HG03045 (cell line): ENCODE measurements around the gene NOL7.

Experiments
- ATAC-seq: cut with Tn5 transposase; IDR thresholded peaks from one replicate; pipeline ENCODE4 v1.9.1; 2021; ENCODE audit warnings: mild to moderate bottlenecking, moderate library complexity; ENCODE audit not compliant: unreplicated experiment

Gene NOL7

DNA sequence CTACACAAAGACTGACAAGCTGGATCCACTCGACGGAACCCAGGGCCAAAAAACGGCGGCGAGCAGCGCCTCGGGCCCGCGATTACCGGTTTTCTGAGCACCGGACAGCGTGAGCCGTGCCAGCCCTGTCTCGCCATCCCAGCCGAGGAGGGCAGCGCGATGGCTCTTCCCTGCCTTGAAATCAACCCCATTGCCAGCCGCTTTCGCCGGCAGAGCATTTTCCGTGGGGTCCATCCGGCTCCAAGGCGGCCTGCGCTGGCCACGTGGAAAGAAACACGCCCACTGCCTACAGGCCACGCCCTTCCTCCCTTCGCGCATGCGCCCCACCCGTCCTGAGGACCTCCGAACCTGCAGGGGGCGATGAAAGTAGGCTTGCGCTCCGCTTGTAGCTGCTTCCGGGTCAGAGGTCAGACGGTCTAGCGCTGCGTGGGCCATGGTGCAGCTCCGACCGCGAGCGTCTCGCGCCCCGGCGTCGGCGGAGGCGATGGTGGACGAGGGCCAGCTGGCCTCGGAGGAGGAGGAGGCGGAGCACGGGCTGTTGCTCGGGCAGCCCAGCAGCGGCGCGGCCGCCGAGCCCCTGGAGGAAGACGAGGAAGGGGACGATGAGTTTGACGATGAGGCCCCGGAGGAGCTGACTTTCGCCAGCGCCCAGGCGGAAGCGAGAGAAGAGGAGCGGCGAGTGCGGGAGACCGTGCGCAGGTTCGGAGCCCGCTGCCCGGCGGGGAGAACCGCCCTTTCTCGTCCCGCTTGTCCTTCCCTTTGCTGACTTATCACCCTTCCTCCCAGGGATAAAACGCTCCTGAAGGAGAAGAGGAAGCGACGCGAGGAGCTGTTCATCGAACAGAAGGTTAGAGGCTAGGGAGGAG is at the start of gene NOL7:
TSS of gene NOL7 (plus strand) at position 410 of the 866 bp plus-strand sequence. CDS start at position 434, 24 bp downstream.
- ATAC-seq, result peak; percentile 90

DNA sequence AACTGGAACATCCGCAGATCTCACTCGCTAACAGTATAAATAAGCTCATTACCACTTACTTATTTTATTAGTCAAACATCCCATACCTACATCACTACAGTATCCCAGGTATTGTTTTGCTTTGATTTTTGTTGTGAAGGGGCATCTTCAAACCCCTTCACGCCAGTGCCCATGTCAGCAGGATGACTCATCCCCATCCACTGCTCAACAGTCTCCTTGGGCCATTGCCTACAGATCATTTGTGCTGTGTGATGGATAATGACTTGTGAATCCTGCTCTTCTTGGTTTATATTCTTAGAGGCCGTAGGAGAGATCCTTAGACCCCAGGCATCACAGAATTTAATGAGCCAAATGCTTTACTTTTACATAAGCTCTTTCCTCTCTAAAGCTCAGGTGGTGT is 49.2 kb upstream of the NOL7 start:
- no peak for ATAC-seq

DNA sequence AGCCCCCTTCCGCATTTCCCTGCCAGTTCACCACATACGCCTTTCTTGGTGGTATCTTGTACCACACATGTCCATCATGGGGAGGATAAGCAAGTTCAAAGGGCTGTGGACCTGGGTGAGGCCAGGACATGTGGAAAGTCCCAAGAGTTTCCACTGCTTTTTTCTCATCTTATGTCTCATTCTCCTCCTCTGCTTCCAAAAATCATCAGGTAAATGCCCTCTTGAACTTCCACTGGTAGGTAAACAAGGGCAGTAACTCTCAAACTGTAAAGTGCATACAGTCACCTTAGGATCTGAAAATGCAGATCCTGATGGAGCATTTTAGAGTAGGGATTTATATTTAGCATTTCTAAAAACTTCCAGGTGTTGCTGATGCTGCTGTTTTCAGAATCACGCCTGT is 48.6 kb upstream of the NOL7 start:
- no peak for ATAC-seq

DNA sequence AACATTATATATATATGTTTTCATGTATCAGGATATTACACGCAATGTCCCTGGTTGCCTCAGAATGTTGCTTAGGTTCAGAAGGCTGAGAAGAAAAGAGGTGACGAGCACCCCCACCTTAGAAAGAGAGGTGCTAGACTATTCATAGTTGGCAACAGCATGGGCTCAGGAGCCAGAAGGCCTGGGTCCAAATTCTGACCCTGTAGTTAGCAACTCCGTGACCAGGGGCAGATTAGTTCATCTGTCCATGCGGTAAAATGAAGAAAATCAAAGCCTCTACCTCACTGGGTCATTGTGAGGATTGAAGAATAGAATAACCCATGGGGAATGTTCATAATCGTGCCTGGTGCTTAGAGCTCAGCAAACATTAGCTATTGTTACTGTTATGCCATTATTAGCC is 46.2 kb upstream of the NOL7 start:
- ATAC-seq, result no peak

DNA sequence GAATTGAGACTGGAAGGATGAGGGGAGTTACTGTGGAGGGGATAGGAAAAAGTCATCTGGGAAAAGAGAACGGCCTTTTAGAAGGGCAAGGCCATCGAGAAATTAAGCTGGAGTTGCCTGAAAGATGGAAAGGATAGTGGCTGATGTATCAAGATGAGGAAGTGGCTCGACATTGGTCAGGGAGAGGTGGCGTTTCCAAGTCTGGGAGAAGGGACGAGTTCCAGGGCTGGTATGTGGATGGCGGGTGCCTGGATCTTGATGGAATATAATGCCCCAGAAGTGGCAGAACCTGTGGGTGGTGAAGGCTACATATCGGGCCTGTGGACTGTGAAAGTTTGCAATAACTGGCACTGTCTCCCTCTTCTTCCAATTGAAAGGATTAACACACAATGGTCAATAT is 42.9 kb upstream of the NOL7 start:
- no peak for ATAC-seq

DNA sequence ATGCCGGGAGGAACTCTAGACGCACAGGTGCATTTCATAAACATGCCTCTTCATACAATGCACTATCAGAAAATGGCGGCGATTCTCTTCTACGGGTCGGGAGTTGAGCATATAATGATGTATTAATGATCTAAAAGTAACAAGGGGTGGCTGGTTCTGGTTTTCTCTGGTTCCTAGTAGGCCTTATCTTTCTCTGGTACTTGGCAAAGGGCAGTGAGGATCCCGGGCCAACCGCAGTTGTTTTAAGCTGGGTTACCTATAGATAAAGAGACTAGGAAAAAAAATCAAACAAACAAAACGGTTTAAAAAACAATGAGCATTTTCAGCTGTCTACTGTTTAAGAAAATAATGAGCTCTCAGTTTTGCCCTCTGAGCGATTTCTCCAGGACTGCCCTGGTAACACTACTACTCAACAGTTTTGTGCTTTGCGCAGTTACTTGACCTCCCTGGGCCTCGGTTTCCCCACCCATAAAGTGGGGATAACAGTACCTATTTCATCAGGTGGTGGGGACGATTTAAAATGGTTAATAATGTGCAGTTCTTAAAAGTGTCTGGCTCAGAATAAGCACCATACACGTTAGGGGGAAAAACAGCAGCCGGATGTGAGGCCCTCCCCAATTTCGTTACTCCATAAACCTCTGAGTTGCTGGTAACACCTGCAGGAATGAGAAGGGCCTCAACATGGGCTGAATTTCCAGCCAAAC is 42.0 kb upstream of the NOL7 start:
- ATAC-seq, result no peak

DNA sequence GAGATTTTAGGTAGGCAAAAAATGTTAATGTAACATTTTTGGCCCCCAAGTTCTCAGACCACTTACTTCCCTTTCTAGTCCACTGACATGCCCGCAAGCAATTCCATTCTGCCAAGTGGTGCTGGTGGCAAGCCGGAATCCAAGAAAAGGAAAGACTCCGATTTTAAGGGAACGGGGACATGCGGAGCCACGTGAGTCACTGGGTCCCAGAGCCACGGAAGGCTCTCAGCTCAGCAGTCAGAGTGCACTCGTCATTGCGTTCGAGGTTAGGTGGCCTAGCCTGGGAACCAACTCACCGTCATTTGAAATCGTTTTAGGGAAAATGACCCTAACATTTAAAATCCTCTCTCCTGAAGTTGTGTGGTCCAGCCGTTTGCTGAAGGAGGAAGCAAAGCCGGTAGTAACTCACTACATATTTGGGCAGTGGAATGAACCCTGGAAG is 41.4 kb upstream of the NOL7 start:
- no peak for ATAC-seq

DNA sequence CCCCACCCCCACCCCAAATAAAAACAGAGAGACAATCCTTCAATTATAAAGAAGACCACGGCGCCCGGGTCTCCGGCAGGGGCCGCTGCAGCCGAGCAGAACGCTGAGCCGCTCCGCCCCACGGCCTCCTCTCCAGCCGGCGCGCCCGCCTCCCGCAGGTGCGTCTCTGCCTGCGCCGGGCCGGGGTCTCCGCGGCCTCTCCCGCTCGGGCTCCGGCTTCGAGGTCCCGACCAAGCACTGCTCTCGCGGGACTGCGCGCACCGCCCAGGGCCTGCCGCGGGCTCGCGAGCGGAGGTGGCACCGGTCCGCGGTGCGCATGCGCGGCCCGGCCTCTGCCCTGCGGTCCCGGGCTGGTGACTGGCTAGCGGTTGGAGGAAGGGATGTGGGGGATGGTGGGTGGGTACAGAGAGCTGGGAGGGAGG is 41.0 kb upstream of the NOL7 start:
- peak; percentile 82 for ATAC-seq

DNA sequence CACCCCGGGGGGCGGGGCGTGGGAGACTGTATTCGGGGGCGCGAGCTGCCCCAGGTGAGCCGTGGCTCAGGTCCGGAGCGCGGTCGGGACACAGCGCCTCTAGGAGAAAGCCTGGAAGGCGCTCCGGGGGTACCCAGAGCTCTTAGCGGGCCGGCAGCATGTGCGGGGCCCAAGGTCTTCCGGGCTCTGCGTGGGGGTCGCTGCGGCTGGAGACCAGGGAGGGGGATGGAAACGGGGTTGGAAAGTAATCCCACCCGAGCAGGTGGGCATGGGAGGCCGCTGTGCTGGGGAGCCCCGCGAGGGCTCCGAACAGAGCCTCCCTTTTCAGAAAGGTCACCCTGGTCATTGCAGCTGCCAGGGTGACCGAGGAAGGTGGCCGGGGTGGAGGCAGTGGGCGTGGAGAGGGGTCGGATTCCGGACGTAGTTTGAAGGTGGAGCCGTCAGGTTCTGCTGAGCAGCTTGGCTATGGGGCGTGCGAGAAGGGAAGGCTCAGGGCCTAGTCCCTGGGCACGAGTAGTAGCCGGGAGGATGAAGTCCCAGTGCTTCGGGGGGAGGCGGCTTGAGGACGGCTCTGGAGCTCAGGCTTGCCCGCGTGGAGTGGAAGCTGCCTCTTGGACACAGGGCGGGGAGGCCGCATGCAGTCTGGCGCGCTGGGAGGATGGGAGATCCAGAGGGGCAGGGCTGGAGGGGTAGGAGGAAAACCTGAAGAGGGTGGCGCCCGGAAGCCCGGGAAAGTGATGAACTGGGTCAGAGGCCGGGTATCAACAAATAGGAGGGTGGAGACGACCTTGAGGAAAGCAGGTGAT is 40.4 kb upstream of the NOL7 start, which contains the start of gene SIRT5:
TSS of gene SIRT5 (plus strand) at position 31 of the 806 bp plus-strand sequence. CDS start 9,510 bp downstream, outside the sequence.
- peak; percentile 76 for ATAC-seq

DNA sequence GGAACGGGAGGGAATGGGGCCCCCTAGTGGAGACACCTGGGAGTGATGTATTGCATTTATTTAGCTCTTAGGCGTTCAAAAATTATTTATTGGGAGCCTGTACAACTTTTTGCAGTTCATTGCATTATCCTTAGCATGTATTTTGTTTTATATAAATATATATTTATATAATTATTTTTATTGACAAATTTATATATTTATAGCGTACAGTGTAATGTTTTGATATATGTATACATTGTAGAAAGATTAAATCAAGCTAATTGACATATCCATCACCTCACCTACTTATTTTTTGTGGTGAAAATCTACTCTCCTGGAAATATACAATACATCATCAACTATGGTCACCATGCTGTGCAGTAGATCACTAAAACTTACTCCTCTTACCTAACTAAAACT is 39.8 kb upstream of the NOL7 start:
- no peak for ATAC-seq

DNA sequence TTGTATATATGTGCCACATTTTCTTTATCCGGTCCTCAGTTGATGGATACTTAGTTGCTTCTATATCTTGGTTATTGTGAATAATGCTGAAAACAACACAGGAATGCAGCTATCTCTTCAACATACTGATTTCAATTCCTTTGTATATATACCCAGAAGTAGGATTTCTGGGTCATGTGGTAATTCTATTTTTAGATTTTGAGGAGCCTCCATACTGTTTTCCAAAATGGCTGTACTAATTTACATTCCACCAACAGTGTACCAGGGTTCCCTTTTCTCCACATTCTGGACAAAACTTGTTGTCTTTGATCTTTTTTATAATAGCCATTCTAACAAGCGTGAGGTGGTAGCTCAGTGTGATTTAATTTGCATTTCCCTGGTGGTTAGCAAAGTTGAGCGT is 39.1 kb upstream of the NOL7 start:
- no peak for ATAC-seq

DNA sequence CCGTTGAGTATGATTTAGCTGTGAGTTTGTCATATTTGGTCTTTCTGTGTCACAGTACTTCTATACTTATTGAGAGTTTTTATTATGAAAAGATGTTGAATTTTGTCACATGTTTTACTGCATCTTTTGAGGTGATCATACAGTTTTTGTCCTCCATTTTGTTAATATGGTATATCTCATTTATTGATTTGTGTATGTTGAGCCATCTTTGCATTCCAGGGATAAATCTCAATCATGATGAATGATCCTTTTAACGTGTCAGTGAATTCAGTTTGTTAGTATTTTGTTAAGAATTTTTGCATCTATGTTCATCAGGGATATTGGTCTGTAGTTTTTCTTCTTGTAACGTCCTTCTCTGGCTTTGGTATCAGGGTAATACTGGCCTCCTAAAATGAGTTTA is 37.2 kb upstream of the NOL7 start:
- no peak for ATAC-seq

DNA sequence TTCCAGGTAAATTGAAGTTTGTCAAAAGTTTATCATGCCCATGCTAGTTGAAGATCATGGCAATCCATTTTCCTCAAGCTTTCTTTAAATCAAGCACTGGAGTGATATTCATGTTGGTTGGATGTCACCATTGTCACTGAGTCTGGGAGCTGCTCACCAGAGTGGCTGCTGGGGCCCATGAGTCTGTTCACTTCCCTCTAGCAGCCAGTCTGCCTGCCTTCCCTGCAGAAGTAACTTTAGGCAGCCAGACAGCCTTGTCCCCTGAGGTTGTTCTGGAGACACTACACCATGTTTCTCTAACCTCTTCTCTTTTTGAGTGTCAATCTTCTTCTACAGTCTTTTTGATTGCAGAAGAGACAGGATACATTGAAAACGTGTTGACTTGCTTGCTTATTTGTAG is 35.2 kb upstream of the NOL7 start:
- no peak for ATAC-seq

DNA sequence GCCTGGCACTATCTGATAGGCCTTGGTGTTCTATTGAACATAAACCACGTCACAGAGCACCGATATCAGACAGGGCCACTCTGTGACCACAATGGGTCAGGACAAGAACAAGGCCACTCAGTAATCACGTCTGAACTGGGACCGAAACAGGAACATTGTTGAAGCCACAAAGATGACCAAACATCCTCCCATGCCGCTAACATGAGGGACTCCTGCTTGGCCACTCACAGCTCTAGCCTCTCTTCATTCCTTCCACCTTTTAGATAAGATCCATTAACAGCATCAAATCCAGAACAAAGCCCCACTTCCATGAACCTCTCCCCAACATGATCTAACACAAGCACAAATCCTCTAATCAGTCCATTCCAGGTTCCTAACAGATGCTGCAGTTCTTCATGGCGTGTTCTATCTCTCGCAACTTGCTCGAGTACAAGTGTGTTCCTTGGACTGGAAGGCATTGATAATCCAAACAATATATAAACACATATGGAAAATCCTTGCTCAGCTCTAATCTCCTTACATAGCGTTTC is 33.4 kb upstream of the NOL7 start:
- no peak for ATAC-seq

DNA sequence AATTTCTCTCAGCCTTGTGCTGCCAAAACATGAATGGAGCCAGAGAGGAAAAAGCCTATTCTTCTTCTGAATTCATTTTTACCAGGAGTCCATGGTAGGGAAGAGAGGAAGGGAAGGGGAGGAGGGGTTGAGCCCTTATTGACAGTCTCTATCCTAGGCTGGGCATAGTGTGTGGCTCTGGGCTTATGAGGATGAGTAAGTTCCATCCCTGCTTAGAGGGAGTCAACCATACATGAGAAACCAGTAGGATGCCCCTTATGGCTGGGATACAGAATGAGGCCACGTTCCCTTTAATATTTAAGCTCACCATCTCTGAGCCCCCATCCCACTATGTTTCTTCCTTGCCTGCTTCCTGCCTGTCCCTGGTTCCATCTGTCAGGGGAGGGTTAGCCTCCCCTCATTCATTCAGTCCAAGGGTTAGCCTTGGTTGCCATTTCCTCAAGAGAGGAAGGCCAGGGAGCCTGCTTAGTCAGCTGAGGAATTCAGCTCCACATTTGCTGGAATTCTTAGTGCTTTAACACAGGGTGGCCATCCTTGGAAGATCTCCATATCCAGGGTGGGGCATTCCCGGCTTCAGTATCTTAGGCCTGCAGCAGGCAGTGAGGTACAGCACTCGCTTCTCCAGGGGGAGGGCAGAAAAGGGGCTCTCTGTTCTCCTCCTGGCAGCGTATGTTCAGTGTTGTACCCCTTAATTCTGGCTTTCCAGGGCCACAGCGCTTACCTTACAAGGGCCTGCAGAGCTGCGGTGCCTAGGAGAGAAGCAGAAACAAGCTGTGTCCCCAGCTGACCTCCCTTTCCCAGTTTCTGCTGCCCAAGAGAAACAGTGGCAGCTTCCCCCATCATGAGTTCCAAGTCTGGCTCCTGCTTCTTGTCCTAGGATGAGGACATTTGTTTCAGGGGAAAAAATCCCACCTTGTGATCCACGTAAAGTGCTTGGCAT is 28.3 kb upstream of the NOL7 start:
- no peak for ATAC-seq

DNA sequence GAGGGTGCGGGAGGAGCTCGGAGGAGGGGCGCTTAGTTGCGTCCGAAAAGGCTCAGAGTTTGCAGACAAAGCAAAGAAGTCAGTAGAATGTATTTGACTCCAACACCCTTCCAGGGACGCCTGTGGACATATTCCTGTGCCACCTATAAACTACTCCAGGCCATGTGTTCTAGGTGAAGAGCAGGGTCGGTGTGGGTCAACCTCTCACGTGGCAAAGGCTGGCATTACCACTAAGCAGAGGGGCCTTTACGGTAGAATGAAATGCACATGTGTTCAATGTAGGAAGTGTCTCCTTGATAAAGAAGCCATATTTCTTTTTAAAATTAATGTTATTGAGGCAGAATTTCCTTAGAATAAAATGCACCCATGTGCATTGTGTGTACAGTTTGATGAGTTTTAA is 25.3 kb upstream of the NOL7 start:
- ATAC-seq, result no peak

DNA sequence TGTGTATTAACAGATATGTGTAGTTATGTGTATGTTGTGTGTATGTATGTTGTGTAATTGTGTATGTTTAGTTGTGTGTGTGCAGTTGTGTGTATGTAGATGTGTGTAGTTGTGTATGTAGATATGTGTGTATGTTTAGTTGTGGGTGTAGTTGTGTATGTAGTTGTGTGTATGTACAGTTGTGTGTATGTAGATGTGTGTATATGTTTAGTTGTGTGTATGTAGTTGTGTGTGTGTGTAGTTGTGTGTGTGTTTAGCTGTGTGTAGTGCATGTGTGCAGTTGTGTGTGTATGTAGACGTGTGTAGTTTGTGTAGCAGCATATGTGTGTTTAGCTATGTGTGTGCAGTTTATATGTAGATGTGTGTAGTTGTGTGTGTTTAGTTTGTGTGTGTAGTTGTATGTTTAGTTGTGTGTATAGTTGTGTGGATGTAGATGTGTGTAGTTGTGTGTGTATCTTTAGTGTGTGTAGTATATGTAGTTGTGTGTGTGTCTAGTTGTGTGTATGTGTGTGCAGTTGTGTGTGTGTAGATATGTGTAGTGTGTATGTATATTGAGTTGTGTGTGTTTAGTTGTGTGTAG is 24.5 kb upstream of the NOL7 start:
- no peak for ATAC-seq

DNA sequence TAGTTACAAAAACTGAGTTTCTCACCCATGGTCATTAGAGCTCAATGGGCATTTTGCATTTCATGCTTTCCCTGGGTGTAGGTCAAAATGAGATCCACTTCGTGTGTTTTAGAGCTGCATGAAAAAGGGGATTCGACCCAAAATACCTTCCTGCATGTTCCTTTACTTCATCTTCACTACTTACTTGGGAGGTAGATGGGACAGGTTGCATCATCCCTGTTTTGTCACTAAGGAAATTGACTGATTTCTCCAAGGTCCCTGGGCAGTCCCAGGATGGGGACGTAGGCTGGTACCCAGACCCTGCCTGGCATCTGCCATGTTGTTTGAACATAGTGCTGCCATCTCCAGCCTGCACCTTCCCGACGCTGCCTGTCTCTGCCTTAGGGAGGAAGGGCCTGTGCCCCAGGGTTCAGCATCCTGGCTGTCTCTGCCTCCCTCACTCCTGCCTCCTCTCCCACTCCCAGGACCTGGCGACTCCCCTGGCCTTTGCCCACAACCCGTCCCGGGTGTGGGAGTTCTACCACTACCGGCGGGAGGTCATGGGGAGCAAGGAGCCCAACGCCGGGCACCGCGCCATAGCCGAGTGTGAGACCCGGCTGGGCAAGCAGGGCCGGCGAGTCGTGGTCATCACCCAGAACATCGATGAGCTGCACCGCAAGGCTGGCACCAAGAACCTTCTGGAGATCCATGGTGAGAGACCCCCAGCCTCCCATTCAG is 23.8 kb upstream of the NOL7 start:
- no peak for ATAC-seq

DNA sequence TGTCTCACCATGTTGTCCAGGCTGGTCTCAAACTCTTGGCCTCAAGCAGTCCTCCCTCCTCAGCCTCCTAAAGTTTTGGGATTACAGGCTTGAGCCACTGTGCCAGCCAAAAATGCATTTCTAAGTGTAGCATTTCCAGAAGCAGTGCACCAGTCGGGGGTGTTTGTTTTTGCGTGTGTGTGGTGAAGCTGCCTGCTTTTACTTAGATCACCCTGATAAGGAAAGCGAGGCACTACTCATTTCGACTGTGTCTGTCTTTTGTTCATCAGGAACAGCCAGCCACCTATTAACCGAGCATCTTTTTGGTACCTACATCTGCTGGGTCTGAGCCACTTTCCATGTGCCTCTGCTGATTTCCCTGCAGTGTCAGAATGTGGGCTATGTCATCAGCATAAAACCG is 22.0 kb upstream of the NOL7 start:
- ATAC-seq, result no peak
